Measurements from ENCODE around the gene GFPT2.

GFPT2 gene

DNA sequence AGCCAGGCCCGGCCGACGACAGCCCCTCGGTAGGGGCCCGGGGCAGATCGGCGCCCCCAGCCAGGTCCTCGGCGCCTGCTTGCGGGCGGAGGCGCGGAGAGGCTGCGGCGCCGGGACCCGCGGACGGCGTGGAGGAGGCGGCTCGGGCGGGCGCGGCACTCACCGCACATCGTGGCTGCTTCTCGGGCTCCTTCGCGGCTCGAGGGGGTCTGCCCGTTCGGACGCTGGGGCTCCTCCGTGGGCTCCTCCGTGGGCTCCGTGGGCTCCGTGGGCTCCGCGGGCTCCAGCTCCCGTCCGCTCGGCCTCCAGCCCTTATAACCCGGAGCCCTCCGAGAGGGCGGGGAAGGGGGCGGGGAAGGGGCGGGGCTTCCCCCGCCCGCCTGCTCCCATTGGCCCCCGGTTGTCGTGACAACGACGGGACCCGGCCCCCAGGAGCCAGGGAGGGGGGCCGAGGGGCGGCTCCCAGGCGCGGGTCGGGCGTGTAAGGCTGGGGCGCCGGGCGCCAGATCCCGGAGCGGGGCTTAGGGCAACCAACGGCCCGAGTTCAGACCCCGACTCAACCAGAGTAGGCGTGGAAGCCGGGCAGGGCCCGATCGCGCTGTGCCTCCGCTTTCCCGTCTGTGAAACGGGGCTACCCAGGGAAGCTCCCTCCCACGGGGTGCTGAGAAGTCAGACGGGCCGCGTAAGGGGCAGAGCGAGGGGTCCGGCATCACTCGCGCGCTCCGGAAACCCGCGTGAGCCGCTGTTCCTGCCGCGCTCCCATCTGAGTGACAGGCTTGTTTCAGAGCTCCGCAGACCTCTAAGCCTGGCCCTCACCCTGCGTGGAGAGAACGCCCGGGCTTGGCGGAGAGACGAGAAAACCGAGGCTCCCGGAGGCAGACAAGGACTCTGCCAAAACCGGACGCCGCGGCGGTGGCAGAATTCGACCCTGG lies at the start of gene GFPT2:
Gene GFPT2 (minus strand): TSS at position 289 of the 932 bp plus-strand sequence. CDS start 119 bp downstream, at position 170.
- DNase-seq = peak; percentile 84

DNA sequence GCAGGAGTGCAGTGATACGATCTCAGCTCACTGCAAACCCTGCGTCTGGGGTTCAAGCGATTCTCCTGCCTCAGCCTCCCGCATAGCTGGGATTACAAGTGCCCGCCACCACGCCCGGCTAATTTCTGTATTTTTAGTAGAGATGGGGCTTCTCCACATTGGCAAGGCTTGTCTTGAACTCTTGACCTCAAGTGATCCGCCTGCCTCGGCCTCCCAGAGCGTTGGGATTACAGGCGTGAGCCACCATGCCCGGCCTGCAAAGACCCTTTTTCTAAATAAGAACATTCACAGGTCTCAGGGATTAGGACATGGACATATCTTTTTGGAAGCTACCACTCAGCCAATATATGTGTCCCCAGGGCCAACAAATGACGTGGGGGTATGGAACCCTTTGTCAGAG lies 49.6 kb upstream of the GFPT2 start:
- no peak for DNase-seq

- DNase-seq = no peak
Measured at GRCh38 chr5:180401229-180401907, 48.2 kb upstream of the GFPT2 start.

GRCh38 chr5:180400416-180400815 lies 47.3 kb upstream of the GFPT2 start:
- DNase-seq = no peak

- no peak for DNase-seq
Measured at GRCh38 chr5:180399401-180400215, 46.5 kb upstream of the GFPT2 start.

- no peak for DNase-seq
Measured at GRCh38 chr5:180396926-180397325, 43.8 kb upstream of the GFPT2 start.

GRCh38 chr5:180395540-180396274 lies 42.6 kb upstream of the GFPT2 start:
- no peak for DNase-seq

GRCh38 chr5:180394031-180394636 lies 41.0 kb upstream of the GFPT2 start:
- no peak for DNase-seq

DNA sequence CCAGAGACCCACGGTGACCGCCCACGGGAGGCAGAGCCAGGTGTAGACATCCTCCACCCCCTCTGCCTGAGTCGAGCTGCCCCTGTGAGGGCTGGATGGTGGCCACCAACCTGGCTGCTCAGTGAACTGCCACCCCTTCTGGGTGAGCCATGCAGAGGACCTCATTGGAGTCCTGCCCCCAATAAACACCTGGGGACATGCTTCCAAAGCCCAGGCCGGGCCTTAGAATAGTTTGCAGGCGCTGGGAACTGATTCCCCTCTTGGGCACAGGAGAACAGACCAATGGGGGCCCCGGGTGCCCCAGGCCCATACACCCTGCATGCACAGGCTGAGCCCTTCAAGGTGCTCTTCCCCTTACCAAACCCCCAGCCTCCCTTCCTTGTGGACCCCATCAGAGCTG lies 38.1 kb upstream of the GFPT2 start:
- no peak for DNase-seq

DNA sequence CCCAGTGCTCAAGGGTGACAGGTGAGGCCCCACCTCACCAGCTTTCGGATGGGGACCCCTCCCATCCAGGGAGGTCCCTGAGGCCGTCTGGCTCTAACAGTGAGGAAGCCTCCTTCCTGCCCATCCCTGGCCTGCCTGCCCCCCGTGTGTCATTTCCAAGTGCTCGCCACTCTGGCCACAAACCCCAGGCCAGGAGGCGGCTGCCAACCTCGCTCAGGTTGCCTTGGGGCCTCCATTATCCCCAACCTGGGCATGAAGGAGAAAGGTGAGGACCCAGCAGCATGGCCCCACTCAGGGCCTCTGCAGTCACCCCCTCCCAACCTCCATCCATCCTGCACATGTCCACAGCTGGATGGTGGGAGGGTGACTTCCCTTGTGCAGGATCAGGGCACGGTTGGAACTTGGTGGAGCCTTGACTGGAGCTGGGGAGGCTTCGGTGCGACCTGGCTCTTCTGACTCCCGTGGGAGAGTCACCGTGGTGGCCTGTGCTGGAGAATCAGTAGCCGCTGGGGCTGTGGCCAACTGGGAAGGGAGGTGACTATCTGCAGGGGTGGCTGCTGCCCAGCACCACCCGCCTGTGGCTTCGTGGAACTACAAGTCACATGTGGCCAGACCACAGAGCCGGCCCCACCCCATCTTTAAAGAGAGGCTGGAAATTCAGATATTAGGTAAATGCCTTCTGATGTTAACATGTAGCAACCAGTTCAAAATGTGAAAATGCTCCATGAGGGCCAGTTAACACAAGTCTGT lies 37.5 kb upstream of the GFPT2 start:
- DNase-seq = no peak

- DNase-seq = no peak
Measured at GRCh38 chr5:180389252-180390101, 36.3 kb upstream of the GFPT2 start.

DNA sequence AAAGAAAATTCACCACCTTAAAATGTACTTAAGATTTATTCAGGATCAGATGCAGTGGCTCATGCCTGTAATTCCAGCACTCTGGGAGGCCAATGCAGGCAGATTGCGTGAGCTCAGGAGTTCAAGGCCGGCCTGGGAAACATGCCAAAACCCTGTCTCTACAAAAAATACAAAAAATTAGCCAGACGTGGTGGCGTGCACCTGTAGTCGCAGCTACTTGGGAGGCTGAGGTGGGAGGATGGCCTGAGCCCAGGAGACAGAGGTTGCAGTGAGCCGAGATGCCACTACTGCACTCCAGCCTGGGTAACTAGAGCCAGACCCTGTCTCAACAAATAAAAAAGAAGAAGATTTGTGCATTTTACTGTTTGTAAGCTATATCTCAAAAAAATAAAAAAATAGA lies 34.7 kb upstream of the GFPT2 start:
- DNase-seq = no peak

- no peak for DNase-seq
Measured at GRCh38 chr5:180382926-180383325, 29.8 kb upstream of the GFPT2 start.

DNA sequence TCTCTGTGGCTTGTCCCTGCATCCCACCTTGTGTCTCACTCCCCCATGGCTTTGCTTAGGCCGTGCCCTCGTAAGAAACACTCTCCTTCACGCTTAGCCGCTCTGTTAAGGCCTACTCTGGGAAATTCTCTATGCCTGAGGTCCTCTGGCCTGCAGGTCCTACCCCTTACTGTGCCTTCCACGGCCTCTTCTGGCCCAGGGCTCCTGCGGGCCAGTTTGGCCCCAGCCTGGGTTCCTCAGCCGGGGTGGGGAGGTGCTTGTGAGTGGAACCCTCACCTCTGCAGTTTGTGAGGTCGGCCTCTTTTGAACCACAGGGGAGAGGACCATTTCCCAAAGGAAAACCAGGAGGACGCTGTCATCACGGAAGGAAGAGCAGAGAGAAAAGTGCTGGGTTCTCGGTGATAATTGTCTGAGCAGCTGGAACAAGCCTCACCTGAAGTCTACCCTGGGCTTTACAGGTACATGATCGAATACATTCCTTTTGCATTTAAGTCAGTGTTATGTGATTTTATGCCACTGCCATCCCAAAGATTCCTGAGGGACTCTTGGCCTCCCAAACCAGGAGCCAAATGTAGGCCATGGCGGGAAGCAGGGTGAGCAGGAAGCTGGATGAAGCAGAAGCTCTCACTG lies 28.8 kb upstream of the GFPT2 start:
- no peak for DNase-seq

DNA sequence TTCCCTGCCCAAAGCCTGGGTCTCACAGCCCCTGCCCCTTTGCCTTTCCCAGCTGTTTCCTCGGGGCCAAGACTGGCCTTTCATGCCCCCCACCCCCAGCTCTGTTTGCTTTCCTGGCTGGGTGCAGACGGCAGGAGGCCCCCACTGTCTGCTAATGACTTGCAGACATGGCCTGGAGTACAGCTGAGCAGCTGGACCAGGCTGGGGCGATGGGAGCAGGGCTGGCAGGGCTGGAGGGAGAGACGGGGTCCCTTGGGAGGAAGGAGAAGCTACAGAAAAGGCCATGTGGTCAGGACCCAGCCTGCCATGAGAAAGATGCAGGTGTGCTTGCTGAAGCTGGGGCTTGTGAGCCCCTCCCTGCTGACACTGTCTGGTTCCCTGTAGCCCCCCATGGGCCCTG lies 28.3 kb upstream of the GFPT2 start:
- DNase-seq = no peak

- no peak for DNase-seq
Measured at GRCh38 chr5:180380856-180381255, 27.7 kb upstream of the GFPT2 start.

DNA sequence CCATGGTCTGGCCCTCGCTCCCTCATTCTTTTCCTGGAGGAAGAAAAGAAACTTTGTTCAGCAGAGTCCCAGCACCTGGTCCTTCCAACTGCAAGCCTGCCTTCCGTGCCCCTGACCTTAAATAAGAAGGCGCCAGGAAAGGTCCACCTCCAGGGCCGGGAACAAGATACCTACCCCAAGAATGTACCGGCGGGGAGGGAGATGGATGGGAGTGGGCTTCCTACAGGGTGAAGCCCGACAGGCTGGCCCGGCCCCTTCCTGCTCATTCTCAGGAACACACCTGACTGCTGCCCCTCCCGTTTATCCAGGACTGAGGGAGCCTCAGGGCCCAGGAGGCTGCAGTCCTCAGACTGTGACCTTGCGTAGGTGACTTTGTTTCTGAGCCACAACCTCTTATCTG lies 27.3 kb upstream of the GFPT2 start:
- DNase-seq = no peak

DNA sequence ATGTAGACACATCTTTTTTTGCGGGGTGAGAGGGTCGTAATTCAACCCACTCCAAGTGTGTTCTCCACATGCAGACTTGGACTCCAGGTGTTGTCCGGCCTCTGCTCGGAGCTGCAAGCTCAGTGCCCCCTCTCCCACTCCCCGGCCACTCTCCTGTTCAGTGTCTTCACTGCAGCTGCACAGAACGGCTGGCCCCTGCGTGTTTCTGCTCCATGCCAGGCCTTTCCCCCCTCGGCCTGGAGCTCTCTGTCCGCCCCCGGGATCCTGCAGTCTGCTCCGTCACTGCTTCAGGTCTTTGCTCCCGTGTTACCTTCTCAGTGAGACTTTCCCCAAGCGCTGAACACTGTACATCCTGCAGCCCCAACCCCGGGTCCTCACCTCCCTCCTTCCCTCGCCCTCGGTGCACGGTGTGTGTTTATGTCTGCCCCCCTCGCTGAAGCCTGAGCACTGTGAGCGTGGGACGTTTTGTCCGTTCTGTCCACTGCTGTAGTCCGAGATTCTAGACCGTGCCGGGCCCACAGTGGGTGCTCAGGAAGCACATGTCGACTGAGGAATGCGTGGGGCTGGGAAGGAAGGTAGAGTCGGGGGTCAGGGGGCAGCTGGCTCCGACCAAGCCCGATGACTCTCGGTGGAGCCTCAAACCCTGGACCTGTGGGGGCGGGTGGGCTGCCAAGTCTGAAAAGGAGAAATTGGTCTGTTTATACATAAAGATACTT lies 26.4 kb upstream of the GFPT2 start:
- DNase-seq = no peak
